ENCODE measurements around the gene FAM98B.
"Not testable (repeated sequence)": the region's sequence is repeated elsewhere in the genome, so short reads cannot be mapped to it uniquely, and the experiment has no call there.

The FAM98B gene

DNA sequence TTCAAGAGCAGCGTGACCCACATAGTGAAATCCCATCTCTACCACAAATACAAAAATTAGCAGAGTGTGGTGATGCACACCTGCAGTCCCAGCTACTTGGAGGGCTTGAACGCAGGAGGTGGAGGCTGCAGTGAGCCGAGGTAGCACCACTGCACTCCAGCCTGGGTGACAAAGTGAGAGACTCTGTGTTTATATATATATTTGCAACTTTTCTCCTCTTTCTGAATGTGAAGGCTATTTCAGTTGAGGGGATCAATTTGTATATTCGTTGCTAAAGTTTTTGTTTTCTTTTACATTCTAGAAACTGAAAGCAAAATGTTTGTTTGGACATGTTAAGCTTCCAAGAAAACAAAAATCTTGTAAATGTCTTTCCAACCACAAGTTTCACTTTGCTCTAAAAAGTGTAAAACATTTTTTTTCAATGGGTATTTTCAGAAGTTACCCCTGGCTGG is 29.8 kb upstream of the FAM98B start:
- H3K4me3 ChIP-seq (ENCODE audit: insufficient read length, low read depth): no peak overlapping the region
- no peak for TF ChIP-seq SUZ12 (IDR thresholded peaks at IDR 0.05; ENCODE audit: extremely low read depth, insufficient read depth, insufficient read length)
- TF ChIP-seq YY1 (IDR thresholded peaks at IDR 0.05; ENCODE audit: insufficient read depth, insufficient read length): no peak
- TF ChIP-seq ZNF274 (IDR thresholded peaks at IDR 0.05; ENCODE audit: low read depth, low read length): no peak
- no peak for DNase-seq (ENCODE audit: low read depth, low spot score)
- H3K27me3 ChIP-seq (ENCODE audit: insufficient read depth, insufficient read length): no peaks in the 10 kb centered on the region
- no peak overlapping the region for H3K9ac ChIP-seq (ENCODE audit: insufficient read length, low read depth)
- H3K9me3 ChIP-seq (ENCODE audit: insufficient read depth, low read length): no peaks in the 10 kb centered on the region
- no peaks in the 10 kb centered on the region for H3K4me1 ChIP-seq (ENCODE audit: insufficient read depth, insufficient read length)
- H3K36me3 ChIP-seq (ENCODE audit: insufficient read depth, insufficient read length, low read length): no peaks in the 10 kb centered on the region

DNA sequence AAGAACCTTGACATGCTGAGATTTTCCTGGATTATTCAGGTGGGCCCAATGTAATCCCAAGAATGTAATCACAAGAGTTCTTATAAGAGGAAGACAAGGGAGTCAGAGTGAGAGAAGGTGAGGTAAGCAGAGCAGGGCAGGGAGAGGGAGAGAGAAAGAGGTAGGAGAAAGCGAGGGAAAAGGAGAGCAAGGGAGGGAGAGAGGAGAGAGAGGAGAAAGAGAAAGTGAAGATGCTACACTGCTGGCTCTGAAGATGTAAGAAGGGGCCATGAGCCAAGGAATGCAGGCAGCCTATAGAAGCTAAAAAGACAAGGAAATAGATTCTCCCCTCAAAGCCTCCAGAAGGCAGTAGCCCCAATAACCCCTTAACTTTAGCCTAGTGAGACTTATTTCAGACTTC is 28.7 kb upstream of the FAM98B start:
- no peak overlapping the region for H3K9ac ChIP-seq (ENCODE audit: insufficient read length, low read depth)
- TF ChIP-seq ZNF274 (IDR thresholded peaks at IDR 0.05; ENCODE audit: low read depth, low read length) (no peak), YY1 (IDR thresholded peaks at IDR 0.05; ENCODE audit: insufficient read depth, insufficient read length) (no peak), SUZ12 (IDR thresholded peaks at IDR 0.05; ENCODE audit: extremely low read depth, insufficient read depth, insufficient read length) (no peak)
- DNase-seq (ENCODE audit: low read depth, low spot score): no peak
- H3K4me3 ChIP-seq (ENCODE audit: insufficient read length, low read depth): no peak overlapping the region
- H3K9me3 ChIP-seq (ENCODE audit: insufficient read depth, low read length): no peaks in the 10 kb centered on the region
- H3K4me1 ChIP-seq (ENCODE audit: insufficient read depth, insufficient read length): no peaks in the 10 kb centered on the region
- H3K27me3 ChIP-seq (ENCODE audit: insufficient read depth, insufficient read length): no peaks in the 10 kb centered on the region
- H3K36me3 ChIP-seq (ENCODE audit: insufficient read depth, insufficient read length, low read length): no peaks in the 10 kb centered on the region

DNA sequence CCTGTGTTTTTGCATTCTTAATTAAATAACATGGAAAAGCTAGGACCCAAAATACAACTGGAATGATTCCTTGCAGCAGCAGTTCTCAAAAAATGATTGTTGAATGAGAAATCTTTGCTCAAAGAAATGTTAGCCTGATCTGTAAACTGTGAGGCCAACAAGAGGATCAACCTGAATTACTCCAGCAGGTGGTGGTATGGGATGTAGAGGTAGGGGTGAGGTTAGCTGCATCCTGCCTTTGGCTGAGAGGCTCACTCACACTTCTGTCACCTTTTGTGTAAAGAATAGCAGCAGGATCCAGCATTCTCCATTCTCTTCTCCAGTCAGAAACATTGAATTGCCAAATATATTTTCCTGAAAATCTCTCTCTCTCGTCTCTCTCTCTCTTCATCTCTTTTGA is 26.5 kb upstream of the FAM98B start:
- DNase-seq (ENCODE audit: low read depth, low spot score): no peak
- no peaks in the 10 kb centered on the region for H3K27me3 ChIP-seq (ENCODE audit: insufficient read depth, insufficient read length)
- no peak for TF ChIP-seq YY1 (IDR thresholded peaks at IDR 0.05; ENCODE audit: insufficient read depth, insufficient read length)
- no peak for TF ChIP-seq SUZ12 (IDR thresholded peaks at IDR 0.05; ENCODE audit: extremely low read depth, insufficient read depth, insufficient read length)
- no peak for TF ChIP-seq ZNF274 (IDR thresholded peaks at IDR 0.05; ENCODE audit: low read depth, low read length)

DNA sequence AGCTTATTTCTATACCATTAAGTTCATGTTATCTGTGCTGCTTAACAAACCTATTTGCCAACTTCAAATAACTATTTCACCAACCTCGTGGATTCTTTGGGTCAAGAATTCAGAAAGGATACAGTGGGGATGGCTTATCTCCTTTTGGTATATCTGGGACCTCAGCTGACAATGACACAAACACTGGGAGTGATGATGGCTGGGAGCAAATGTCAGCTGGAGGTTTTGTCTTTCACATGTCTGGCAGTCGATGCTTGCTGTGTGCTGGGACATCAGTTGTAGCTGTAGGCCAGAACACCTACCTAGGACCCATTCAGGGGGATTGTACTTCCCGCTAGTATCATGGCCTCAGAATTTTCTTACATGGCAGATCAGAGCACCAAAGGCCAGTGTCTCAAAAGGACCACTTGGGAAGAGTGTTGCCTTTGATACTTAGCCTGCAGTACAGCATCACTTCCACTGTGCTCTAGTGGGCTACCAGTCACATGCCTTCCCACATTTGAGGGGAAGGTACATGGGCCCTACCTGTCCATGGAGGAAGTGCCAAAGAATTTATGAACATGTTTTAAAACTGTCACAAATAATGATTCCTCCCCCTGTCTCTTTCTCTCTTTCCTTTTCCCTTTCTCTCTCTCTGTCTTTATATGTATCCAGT is 23.7 kb upstream of the FAM98B start:
- no peak overlapping the region for H3K4me3 ChIP-seq (ENCODE audit: insufficient read length, low read depth)
- H3K27me3 ChIP-seq (ENCODE audit: insufficient read depth, insufficient read length): no peaks in the 10 kb centered on the region
- no peak overlapping the region for H3K9ac ChIP-seq (ENCODE audit: insufficient read length, low read depth)
- no peak for DNase-seq (ENCODE audit: low read depth, low spot score)
- no peak for TF ChIP-seq SUZ12 (IDR thresholded peaks at IDR 0.05; ENCODE audit: extremely low read depth, insufficient read depth, insufficient read length)
- H3K36me3 ChIP-seq (ENCODE audit: insufficient read depth, insufficient read length, low read length): no peaks in the 10 kb centered on the region
- no peaks in the 10 kb centered on the region for H3K4me1 ChIP-seq (ENCODE audit: insufficient read depth, insufficient read length)
- no peaks in the 10 kb centered on the region for H3K9me3 ChIP-seq (ENCODE audit: insufficient read depth, low read length)

More for the DNA sequence above, 26.5 kb upstream of the FAM98B start:
- Histone ChIP-seq H3K36me3 (ENCODE audit: insufficient read depth, insufficient read length, low read length) (no peaks in the 10 kb centered on the region), H3K9me3 (ENCODE audit: insufficient read depth, low read length) (no peaks in the 10 kb centered on the region), H3K9ac (ENCODE audit: insufficient read length, low read depth) (no peak overlapping the region), H3K4me3 (ENCODE audit: insufficient read length, low read depth) (no peak overlapping the region), H3K4me1 (ENCODE audit: insufficient read depth, insufficient read length) (no peaks in the 10 kb centered on the region)

DNA sequence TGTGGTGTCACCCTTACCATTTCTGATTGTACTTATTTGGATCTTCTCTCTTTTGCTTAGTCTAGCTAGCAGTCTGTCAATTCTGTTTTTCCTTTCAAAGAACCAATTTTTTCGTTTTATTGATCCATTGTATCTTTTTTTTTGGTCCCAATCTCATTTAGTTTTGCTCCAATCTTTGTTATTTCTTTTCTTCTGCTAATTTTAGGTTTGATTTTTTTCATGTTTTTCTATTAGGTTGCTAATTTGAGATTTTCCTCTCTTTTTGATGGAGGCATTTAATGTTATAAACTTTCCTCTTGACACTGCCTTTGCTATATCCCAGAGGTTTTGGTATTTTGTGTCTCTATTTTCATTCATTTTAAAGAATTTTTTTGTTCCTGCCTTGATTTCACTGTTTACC is 16.9 kb upstream of the FAM98B start:
- Histone ChIP-seq H3K9me3 (ENCODE audit: insufficient read depth, low read length) (no peaks in the 10 kb centered on the region), H3K9ac (ENCODE audit: insufficient read length, low read depth) (no peak overlapping the region), H3K4me3 (ENCODE audit: insufficient read length, low read depth) (no peak overlapping the region), H3K4me1 (ENCODE audit: insufficient read depth, insufficient read length) (no peaks in the 10 kb centered on the region), H3K36me3 (ENCODE audit: insufficient read depth, insufficient read length, low read length) (no peaks in the 10 kb centered on the region), H3K27me3 (ENCODE audit: insufficient read depth, insufficient read length) (no peaks in the 10 kb centered on the region)
- DNase-seq (ENCODE audit: low read depth, low spot score): no peak
- no peak for TF ChIP-seq ZNF274 (IDR thresholded peaks at IDR 0.05; ENCODE audit: low read depth, low read length)
- TF ChIP-seq SUZ12 (IDR thresholded peaks at IDR 0.05; ENCODE audit: extremely low read depth, insufficient read depth, insufficient read length): no peak
- no peak for TF ChIP-seq YY1 (IDR thresholded peaks at IDR 0.05; ENCODE audit: insufficient read depth, insufficient read length)

DNA sequence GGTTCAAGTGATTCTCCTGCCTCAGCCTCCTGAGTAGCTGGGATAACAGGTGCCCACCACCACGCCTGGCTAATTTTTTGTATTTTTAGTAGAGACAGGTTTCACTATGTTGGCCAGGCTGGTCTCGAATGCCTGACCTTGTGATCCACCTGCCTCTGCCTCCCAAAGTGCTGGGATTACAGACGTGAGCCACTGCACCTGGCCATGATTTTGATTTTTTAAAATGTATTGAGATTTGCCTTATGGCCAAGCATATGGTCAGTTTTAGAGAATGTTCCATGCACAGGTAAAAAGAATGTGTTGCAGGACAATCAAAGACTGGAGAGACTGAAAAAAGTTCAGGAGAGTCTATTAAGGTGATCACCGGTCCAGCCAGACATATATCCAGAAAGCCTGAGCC is 16.3 kb upstream of the FAM98B start:
- not testable (repeated sequence) for H3K9me3 ChIP-seq (ENCODE audit: insufficient read depth, low read length); H3K4me3 ChIP-seq (ENCODE audit: insufficient read length, low read depth); DNase-seq (ENCODE audit: low read depth, low spot score); H3K4me1 ChIP-seq (ENCODE audit: insufficient read depth, insufficient read length); H3K9ac ChIP-seq (ENCODE audit: insufficient read length, low read depth); H3K36me3 ChIP-seq (ENCODE audit: insufficient read depth, insufficient read length, low read length); H3K27me3 ChIP-seq (ENCODE audit: insufficient read depth, insufficient read length)

DNA sequence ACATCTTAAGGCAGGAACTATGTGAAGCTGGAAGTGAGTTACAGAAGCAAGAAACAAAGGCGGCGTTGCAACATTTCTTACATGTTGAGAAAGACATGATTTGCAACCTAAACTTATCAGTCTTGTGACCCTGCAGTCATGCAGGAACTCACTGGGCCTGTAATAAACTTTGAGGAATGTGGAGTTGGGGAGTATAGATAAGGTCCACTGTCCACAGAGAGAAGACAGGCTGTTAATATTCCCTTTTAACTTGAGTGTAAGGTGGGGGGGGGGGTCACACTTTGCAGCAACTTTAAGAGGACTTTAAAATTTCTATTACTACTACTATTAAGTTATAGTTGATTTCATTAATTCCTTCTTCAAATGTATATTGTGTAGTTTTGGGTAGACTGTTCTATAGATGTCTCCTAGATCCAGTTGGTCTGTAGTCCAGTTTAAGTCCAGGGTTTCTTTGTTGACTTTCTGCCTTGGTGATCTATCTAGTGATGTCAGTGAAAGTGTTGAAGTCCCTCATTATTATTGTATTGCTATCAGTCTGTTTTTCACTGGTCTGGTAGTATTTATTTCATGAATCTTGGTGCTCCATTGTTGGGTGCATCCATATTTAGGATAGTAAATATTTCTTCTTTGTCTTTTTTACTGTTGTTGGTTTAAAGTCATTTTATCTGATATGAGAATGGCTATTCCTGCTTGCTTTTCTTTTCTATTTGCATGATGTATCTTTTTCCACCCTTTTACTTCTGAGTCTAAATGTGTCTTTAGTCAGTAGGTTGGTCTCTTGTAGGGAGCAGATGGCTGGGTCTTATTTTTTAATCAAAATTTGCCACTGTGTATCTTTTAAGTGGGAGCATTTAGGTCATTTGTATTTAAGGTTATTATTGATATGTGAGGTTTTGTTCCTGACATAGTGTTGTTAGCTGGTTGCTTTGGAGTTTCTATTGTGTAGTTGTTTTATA is 15.6 kb upstream of the FAM98B start:
- no peak for TF ChIP-seq ZNF274 (IDR thresholded peaks at IDR 0.05; ENCODE audit: low read depth, low read length)
- no peak for TF ChIP-seq SUZ12 (IDR thresholded peaks at IDR 0.05; ENCODE audit: extremely low read depth, insufficient read depth, insufficient read length)
- no peak for TF ChIP-seq YY1 (IDR thresholded peaks at IDR 0.05; ENCODE audit: insufficient read depth, insufficient read length)
- Histone ChIP-seq H3K27me3 (ENCODE audit: insufficient read depth, insufficient read length) (no peaks in the 10 kb centered on the region), H3K9me3 (ENCODE audit: insufficient read depth, low read length) (no peaks in the 10 kb centered on the region), H3K9ac (ENCODE audit: insufficient read length, low read depth) (no peak overlapping the region), H3K4me3 (ENCODE audit: insufficient read length, low read depth) (no peak overlapping the region), H3K36me3 (ENCODE audit: insufficient read depth, insufficient read length, low read length) (no peaks in the 10 kb centered on the region), H3K4me1 (ENCODE audit: insufficient read depth, insufficient read length) (no peaks in the 10 kb centered on the region)
- no peak for DNase-seq (ENCODE audit: low read depth, low spot score)
